Right lobe of liver (tissue), 4 donors: Measurements from ENCODE around the gene KCNIP1.

ENCODE experiments used
- POLR2A ChIP-seq: fragments of 450-650 bp; IDR thresholded peaks from one replicate; pipeline ENCODE4 v1.6.1; 2017; ENCODE audit warnings: antibody characterized with exemption, mild to moderate bottlenecking
- TF ChIP-seq, protein P1 (sequence below), 4 donors: fragments of 200-600 bp in 3 of 4; fragments of 450-650 bp in 1 of 4; IDR thresholded peaks; one replicate each; pipeline versions ENCODE4 v1.5.1 to v1.8.0; 2016 to 2022; ENCODE audit warnings: antibody characterized with exemption in 4 of 4, mild to moderate bottlenecking in 2 of 4
- donor health status: DM: no; HTN: no; CAD: no.
- donor health status: DM: no; HTN: no; CAD: no.
- donor health status: DM: no; HTN: yes; CAD: no.

DNA sequence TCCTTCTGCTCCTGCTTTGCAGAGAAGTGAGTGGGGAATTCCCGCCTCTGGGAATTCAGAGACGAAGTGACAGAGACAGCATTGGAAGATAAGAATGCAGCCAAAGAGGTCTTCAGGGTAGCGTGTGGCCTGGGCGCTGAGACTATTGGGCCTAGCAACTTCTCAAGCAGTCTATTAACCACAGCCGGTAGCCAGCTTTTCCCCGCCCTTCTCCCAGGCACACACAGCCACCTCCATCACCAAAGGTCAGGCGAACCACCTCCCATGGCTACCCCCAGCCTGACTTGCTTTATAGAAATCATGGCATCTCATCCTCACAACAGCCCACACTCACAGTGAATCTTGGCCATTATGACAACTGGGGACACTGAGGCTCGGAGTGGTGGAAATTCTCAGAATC is 124.2 kb downstream of the KCNIP1 start:
- TF ChIP-seq, protein P1, sequence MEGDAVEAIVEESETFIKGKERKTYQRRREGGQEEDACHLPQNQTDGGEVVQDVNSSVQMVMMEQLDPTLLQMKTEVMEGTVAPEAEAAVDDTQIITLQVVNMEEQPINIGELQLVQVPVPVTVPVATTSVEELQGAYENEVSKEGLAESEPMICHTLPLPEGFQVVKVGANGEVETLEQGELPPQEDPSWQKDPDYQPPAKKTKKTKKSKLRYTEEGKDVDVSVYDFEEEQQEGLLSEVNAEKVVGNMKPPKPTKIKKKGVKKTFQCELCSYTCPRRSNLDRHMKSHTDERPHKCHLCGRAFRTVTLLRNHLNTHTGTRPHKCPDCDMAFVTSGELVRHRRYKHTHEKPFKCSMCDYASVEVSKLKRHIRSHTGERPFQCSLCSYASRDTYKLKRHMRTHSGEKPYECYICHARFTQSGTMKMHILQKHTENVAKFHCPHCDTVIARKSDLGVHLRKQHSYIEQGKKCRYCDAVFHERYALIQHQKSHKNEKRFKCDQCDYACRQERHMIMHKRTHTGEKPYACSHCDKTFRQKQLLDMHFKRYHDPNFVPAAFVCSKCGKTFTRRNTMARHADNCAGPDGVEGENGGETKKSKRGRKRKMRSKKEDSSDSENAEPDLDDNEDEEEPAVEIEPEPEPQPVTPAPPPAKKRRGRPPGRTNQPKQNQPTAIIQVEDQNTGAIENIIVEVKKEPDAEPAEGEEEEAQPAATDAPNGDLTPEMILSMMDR (IDR thresholded peaks at IDR 0.05) = no peak
- TF ChIP-seq POLR2A = no peak
